Body of pancreas (tissue), 4 donors: ENCODE results near the gene SESTD1. TPM values are rescaled to one million over a fixed set of nuclear protein-coding genes. Genes with fewer than 3 reads are reported as not detected.
"Not testable (repeated sequence)": the region's sequence is repeated elsewhere in the genome, so short reads cannot be mapped to it uniquely, and the experiment has no call there.

Source experiments
- ATAC-seq: fragments of 150-250 bp; one replicate; pipeline ENCODE4 v1.9.1; 2016
- DNase-seq, 4 donors: peaks; one replicate each; pipeline ENCODE4 v3.0.0-alpha.2; 2019
- H3K27ac ChIP-seq, 4 donors: fragments of 200-600 bp; sonication (generic); 1 replicate in 3 of 4; 2 replicates in 1 of 4; pipeline versions ENCODE4 v1.5.1 to v1.6.1; 2016 to 2019; ENCODE audit warnings: mild to moderate bottlenecking in 1 of 4, mixed read lengths in 1 of 4, moderate library complexity in 1 of 4
- H3K27me3 ChIP-seq, 2 donors: fragments of 200-600 bp; sonication (generic); one replicate each; pipeline ENCODE4 v1.6.0; 2016; ENCODE audit warnings: mild to moderate bottlenecking in 1 of 2
- H3K36me3 ChIP-seq, 2 donors: fragments of 200-600 bp; sonication (generic); replicated peaks in 1 of 2; 2 replicates each; pipeline ENCODE4 v1.5.1; 2016; ENCODE audit warnings: low read depth in 2 of 2; ENCODE audit not compliant: insufficient read depth in 1 of 2
- H3K4me1 ChIP-seq: fragments of 200-600 bp; sonication (generic); one replicate; pipeline ENCODE4 v1.6.0; 2016
- H3K4me3 ChIP-seq, 2 donors: fragments of 200-600 bp; sonication (generic); 1 replicate in 1 of 2; 2 replicates in 1 of 2; pipeline ENCODE4 v1.5.1; 2016 to 2019
- H3K9me3 ChIP-seq, 3 donors: fragments of 200-600 bp; sonication (generic); 1 replicate in 2 of 3; 2 replicates in 1 of 3; pipeline ENCODE4 v1.5.1; 2016
- CTCF ChIP-seq, 7 experiments: fragments of 450-650 bp in 4 of 7; fragments of 200-600 bp in 3 of 7; sonication (generic) in 3 of 7; IDR thresholded peaks; one replicate each; pipeline ENCODE4 v1.5.1; 2016 to 2019; ENCODE audit warnings: antibody characterized with exemption in 7 of 7
- POLR2A ChIP-seq, 3 donors: fragments of 450-650 bp; IDR thresholded peaks; one replicate each; pipeline ENCODE4 v1.6.1; 2016; ENCODE audit warnings: antibody characterized with exemption in 3 of 3, mild to moderate bottlenecking in 2 of 3
- WGBS, 2 donors: methylation state at CpG; one replicate each; pipeline ENCODE4 v1.1.5; 2017; 5-methylcytosine and 5-hydroxymethylcytosine counted together
- intact Hi-C: fragments of 100-400 bp; cut with DNase I; formaldehyde crosslinking; loops from one replicate; pipeline ENCODE4 v1.15.1; 2023
- total RNA-seq, 2 donors: library from RNA; depleted of rRNA; stranded (reverse); fragments of >200 nt; gene quantifications; one replicate each; pipeline ENCODE4 v1.1.0, GENCODE V29; 2016

Gene SESTD1
- total RNA-seq, 2 donors from 2014 or later, result 13.2 to 24.4 TPM

DNA sequence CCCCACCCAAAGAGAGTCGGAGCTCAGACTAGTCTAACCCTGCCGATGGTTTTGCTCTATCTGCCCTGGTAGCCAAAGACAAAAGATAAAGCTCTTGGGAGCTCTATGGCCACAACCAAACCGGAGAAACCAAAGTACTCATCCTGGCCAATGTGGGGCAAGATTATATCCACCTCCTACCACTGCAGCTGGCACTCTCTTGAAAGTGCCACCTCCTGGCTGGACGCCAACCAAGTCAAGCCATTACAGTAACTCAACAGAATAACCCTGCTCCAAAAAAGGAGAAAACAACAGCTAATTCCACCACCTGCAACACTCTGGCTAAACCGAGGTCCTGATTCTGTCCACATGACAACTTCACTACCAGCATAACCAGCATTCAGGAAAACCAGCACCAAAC, 57.6 kb downstream of the SESTD1 start:
- peak in 1 of 4 donors; percentile 39 for DNase-seq
- TF ChIP-seq CTCF (IDR thresholded peaks at IDR 0.05) (no peak), POLR2A (IDR thresholded peaks at IDR 0.05) (no peak)
- Histone ChIP-seq H3K36me3 (no peaks in the 10 kb centered on the region), H3K9me3 (peaks cover 0 to 13% (median 0%) of the 10 kb centered on the region in 3 donors), H3K4me3 (no peak overlapping the region), H3K27me3 (no peaks in the 10 kb centered on the region), H3K4me1 (peaks cover 6% of the 10 kb centered on the region), H3K27ac (no peak overlapping the region)
- WGBS, 2 donors, result 87% methylated on average over 5 of the region's 5 CpGs; no CpG with 5 or more reads in 1 of the 2 donors
- ATAC-seq, result no peak
- intact Hi-C loops, result no loop called here

- Histone ChIP-seq H3K4me1 (no peaks in the 10 kb centered on the region), H3K4me3 (no peak overlapping the region), H3K36me3 (no peaks in the 10 kb centered on the region), H3K9me3 (peaks cover 0 to 13% (median 0%) of the 10 kb centered on the region in 3 donors), H3K27me3 (no peaks in the 10 kb centered on the region), H3K27ac (no peak overlapping the region)
- TF ChIP-seq POLR2A (IDR thresholded peaks at IDR 0.05), result no peak
- no peak for TF ChIP-seq CTCF (IDR thresholded peaks at IDR 0.05)
- WGBS, 2 donors, result 95% methylated on average over 3 of the region's 3 CpGs; no CpG with 5 or more reads in 1 of the 2 donors
- DNase-seq (no peak), ATAC-seq (no peak)
- intact Hi-C loops, result no loop called here
These were observed 62.8 kb downstream of the SESTD1 start for GRCh38 chr2:179201869-179202268.

- intact Hi-C loops, H3K4me3 ChIP-seq, H3K4me1 ChIP-seq, ATAC-seq, H3K27me3 ChIP-seq, H3K36me3 ChIP-seq, H3K9me3 ChIP-seq, DNase-seq, H3K27ac ChIP-seq: not testable (repeated sequence)
- 91 to 96% methylated on average over 23 of the region's 23 CpGs for WGBS, 2 donors
These were observed 68.6 kb downstream of the SESTD1 start for GRCh38 chr2:179195926-179196590.

- ATAC-seq, result no peak
- Histone ChIP-seq H3K4me1 (no peaks in the 10 kb centered on the region), H3K27me3 (no peaks in the 10 kb centered on the region), H3K4me3 (no peak overlapping the region), H3K36me3 (no peaks in the 10 kb centered on the region), H3K9me3 (no peaks in the 10 kb centered on the region), H3K27ac (no peak overlapping the region)
- TF ChIP-seq CTCF (IDR thresholded peaks at IDR 0.05) (no peak), POLR2A (IDR thresholded peaks at IDR 0.05) (no peak)
- WGBS, 2 donors, result 91 to 96% methylated on average over 2 of the region's 2 CpGs
- no peak for DNase-seq
- intact Hi-C loops, result no loop called here
These were observed 69.5 kb downstream of the SESTD1 start for GRCh38 chr2:179195141-179195540.

DNA sequence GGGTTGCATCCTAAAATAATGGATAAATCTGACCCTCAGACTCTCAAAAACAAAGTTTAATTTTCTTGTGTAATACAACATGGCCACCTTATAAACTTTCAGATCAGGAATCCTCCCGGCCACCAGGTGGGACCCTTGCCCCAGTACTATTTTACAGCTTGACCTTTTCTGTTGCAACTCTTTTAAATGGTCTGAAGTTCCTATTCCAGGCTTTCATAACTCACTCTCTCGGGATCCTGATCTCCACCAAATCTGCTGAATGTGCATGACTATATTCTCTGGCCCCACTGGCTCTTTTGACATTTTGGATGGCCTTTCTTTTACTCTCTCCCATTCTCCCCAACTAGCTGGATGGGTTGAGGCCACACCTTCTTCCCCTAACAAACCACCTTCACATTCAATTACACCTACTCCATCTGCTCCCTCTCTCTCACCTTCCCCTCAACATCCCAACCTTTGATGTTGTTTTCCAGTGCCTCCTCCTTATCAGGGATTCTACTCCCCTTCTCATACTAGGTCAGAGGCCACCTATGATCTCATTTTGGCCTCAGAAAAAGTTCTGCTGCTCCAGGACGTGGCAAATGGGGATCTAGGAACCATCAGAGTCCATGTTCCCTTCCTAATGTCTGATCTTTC, 70.8 kb downstream of the SESTD1 start:
- intact Hi-C loops, result no loop called here
- H3K4me3 ChIP-seq, result no peak overlapping the region
- H3K27me3 ChIP-seq, result no peaks in the 10 kb centered on the region
- no peaks in the 10 kb centered on the region for H3K4me1 ChIP-seq
- H3K27ac ChIP-seq, result no peak overlapping the region
- H3K36me3 ChIP-seq, result no peaks in the 10 kb centered on the region
- TF ChIP-seq POLR2A (IDR thresholded peaks at IDR 0.05) (no peak), CTCF (IDR thresholded peaks at IDR 0.05) (no peak)
- ATAC-seq, result no peak
- WGBS, 2 donors, result 88 to 90% methylated on average over 3 of the region's 3 CpGs
- no peak for DNase-seq
- H3K9me3 ChIP-seq, result no peaks in the 10 kb centered on the region
